Thyroid gland (tissue), 4 donors: Measurements from ENCODE around the gene FLRT2. TPM values are rescaled to one million over a fixed set of nuclear protein-coding genes. Genes with fewer than 3 reads are reported as not detected.

Experiments
- DNase-seq, 2 donors: peaks; one replicate each; pipeline ENCODE4 v3.0.0-alpha.2; 2019
- H3K27ac ChIP-seq, 3 donors: fragments of 200-600 bp; sonication (generic); 1 replicate in 2 of 3; 2 replicates in 1 of 3; pipeline ENCODE4 v1.5.1; 2016 to 2019; ENCODE audit warnings: mild to moderate bottlenecking in 1 of 3, moderate library complexity in 1 of 3
- H3K27me3 ChIP-seq: fragments of 200-600 bp; sonication (generic); one replicate; pipeline ENCODE4 v1.5.1; 2019
- H3K36me3 ChIP-seq, 2 donors: fragments of 200-600 bp; sonication (generic); one replicate each; pipeline ENCODE4 v1.5.1; 2016 to 2019
- H3K4me1 ChIP-seq, 2 donors: fragments of 200-600 bp; sonication (generic); one replicate each; pipeline ENCODE4 v1.5.1; 2017 to 2019
- H3K4me3 ChIP-seq, 3 donors: fragments of 200-600 bp; sonication (generic); replicated peaks in 1 of 3; 1 replicate in 2 of 3; 2 replicates in 1 of 3; pipeline ENCODE4 v1.5.1; 2016; ENCODE audit warnings: mild to moderate bottlenecking in 1 of 3
- H3K9me3 ChIP-seq: fragments of 200-600 bp; sonication (generic); one replicate; pipeline ENCODE4 v1.5.1; 2017
- POLR2A ChIP-seq, 2 donors: fragments of 450-650 bp; IDR thresholded peaks; one replicate each; pipeline ENCODE4 v1.6.1; 2017; ENCODE audit warnings: antibody characterized with exemption in 2 of 2, mild to moderate bottlenecking in 2 of 2, moderate library complexity in 1 of 2
- WGBS, 2 donors: methylation state at CpG; one replicate each; pipeline ENCODE4 v1.1.5; 2017; 5-methylcytosine and 5-hydroxymethylcytosine counted together
- intact Hi-C: fragments of 100-400 bp; cut with DNase I; formaldehyde crosslinking; loops from one replicate; pipeline ENCODE4 v1.15.1; 2023
- total RNA-seq, 4 donors: library from RNA; depleted of rRNA; stranded (reverse); fragments of >200 nt; gene quantifications; one replicate each; pipeline ENCODE4 v1.2.3, GENCODE V29; 2016
- TF ChIP-seq, protein P1 (sequence below), 6 experiments: fragments of 200-600 bp in 3 of 6; fragments of 450-650 bp in 3 of 6; sonication (generic) in 3 of 6; IDR thresholded peaks; one replicate each; pipeline ENCODE4 v1.5.1; 2016 to 2019; ENCODE audit warnings: antibody characterized with exemption in 6 of 6, mild to moderate bottlenecking in 2 of 6, inconsistent platforms in 1 of 6, moderate library complexity in 1 of 6

FLRT2 gene
- total RNA-seq, 4 donors from 2014 or later, result 9.3 to 38.9 (median 23.5) TPM

DNA sequence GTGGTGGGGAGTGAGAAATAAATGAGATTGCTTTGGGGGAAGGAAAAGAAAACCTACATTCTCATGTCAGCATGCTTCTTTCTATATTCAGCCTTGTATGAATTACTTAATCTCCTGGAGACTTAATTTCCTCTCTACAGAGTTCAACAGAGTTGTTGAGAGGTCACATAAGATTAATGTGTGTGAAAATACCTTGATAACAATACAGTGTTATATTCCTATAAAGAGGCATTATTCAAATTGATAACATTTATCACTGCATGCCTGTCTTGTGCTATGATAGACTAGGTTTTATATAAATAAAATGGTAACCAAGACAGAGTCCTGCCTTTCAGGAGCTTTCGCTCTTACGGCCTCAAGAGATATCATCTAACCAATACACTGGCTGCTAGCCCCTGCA lies 9.6 kb downstream of the FLRT2 start:
- H3K4me3 ChIP-seq, result no peak overlapping the region
- no peak for DNase-seq
- TF ChIP-seq POLR2A (IDR thresholded peaks at IDR 0.05), result no peak
- TF ChIP-seq, protein P1, sequence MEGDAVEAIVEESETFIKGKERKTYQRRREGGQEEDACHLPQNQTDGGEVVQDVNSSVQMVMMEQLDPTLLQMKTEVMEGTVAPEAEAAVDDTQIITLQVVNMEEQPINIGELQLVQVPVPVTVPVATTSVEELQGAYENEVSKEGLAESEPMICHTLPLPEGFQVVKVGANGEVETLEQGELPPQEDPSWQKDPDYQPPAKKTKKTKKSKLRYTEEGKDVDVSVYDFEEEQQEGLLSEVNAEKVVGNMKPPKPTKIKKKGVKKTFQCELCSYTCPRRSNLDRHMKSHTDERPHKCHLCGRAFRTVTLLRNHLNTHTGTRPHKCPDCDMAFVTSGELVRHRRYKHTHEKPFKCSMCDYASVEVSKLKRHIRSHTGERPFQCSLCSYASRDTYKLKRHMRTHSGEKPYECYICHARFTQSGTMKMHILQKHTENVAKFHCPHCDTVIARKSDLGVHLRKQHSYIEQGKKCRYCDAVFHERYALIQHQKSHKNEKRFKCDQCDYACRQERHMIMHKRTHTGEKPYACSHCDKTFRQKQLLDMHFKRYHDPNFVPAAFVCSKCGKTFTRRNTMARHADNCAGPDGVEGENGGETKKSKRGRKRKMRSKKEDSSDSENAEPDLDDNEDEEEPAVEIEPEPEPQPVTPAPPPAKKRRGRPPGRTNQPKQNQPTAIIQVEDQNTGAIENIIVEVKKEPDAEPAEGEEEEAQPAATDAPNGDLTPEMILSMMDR (IDR thresholded peaks at IDR 0.05), result no peak
- no peaks in the 10 kb centered on the region for H3K4me1 ChIP-seq
- H3K9me3 ChIP-seq, result no peaks in the 10 kb centered on the region
- no peaks in the 10 kb centered on the region for H3K27me3 ChIP-seq
- no peaks in the 10 kb centered on the region for H3K36me3 ChIP-seq
- intact Hi-C loops, result no loop called here
- 89 to 91% methylated on average over 2 of the region's 2 CpGs for WGBS, 2 donors
- no peak overlapping the region for H3K27ac ChIP-seq

DNA sequence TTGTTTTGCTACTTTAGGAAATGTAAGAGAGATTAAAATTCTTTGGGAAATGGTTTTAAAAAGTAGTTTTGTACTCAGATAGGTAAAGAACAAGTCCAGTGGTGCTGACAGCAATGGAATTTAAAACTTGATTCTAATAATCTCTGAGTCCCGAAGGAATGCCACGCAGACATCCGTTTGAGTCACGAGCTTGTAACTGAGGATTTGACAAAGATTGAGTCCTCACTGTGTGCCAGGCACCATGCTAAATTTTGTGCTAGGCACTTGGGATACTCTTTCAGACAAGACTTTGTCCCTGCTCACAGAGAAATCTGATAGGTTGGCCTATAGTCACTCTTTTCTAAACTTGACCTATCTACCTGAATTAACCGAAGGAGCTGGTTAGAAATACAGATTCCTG lies 12.7 kb downstream of the FLRT2 start:
- TF ChIP-seq, protein P1 (IDR thresholded peaks at IDR 0.05), result no peak
- no peak for TF ChIP-seq POLR2A (IDR thresholded peaks at IDR 0.05)
- Histone ChIP-seq H3K27ac (no peak overlapping the region), H3K27me3 (no peaks in the 10 kb centered on the region), H3K36me3 (no peaks in the 10 kb centered on the region), H3K9me3 (no peaks in the 10 kb centered on the region), H3K4me1 (no peaks in the 10 kb centered on the region), H3K4me3 (no peak overlapping the region)
- 77 to 81% methylated on average over 5 of the region's 5 CpGs for WGBS, 2 donors
- no peak for DNase-seq
- intact Hi-C loops, result no loop called here

- WGBS, 2 donors, result 85 to 92% methylated on average over 3 of the region's 3 CpGs
- no peak for DNase-seq
- TF ChIP-seq, protein P1 (IDR thresholded peaks at IDR 0.05), result no peak
- TF ChIP-seq POLR2A (IDR thresholded peaks at IDR 0.05), result no peak
- Histone ChIP-seq H3K27ac (no peak overlapping the region), H3K36me3 (no peaks in the 10 kb centered on the region), H3K4me1 (no peaks in the 10 kb centered on the region), H3K4me3 (no peak overlapping the region), H3K27me3 (no peaks in the 10 kb centered on the region), H3K9me3 (no peaks in the 10 kb centered on the region)
- intact Hi-C loops, result no loop called here
Measured at GRCh38 chr14:85545738-85546137, 15.8 kb downstream of the FLRT2 start.

DNA sequence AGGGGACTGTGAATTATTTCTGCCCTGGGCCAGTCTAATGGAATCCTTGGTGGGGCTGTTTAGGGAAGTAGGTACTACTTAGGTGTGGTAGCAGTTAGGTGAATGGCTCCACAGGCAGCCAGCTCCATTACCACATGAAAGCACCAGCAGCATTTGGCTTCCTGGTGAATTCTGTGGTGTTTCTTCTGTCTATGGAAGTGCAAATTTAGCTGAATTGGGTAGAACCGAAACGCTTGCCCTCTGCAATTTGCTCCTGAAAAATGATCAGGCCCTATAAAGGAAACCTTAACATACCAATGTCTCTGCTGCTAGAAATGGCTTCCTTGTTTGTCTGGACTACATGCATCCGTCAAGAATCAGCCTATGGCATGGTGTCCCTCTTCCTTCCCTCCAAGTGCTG lies 16.4 kb downstream of the FLRT2 start:
- no peak for TF ChIP-seq POLR2A (IDR thresholded peaks at IDR 0.05)
- TF ChIP-seq, protein P1 (IDR thresholded peaks at IDR 0.05), result no peak
- H3K9me3 ChIP-seq, result no peaks in the 10 kb centered on the region
- H3K4me3 ChIP-seq, result no peak overlapping the region
- no peak for DNase-seq
- WGBS, 2 donors, result 63 to 81% methylated on average over 3 of the region's 3 CpGs
- no peaks in the 10 kb centered on the region for H3K36me3 ChIP-seq
- intact Hi-C loops, result no loop called here
- no peaks in the 10 kb centered on the region for H3K4me1 ChIP-seq
- no peak overlapping the region for H3K27ac ChIP-seq
- H3K27me3 ChIP-seq, result no peaks in the 10 kb centered on the region

- intact Hi-C loops, result no loop called here
- TF ChIP-seq, protein P1 (IDR thresholded peaks at IDR 0.05), result no peak
- TF ChIP-seq POLR2A (IDR thresholded peaks at IDR 0.05), result no peak
- H3K27me3 ChIP-seq, result no peaks in the 10 kb centered on the region
- H3K4me1 ChIP-seq, result no peaks in the 10 kb centered on the region
- H3K36me3 ChIP-seq, result no peaks in the 10 kb centered on the region
- 67 to 74% methylated on average over 2 of the region's 2 CpGs for WGBS, 2 donors
- no peak overlapping the region for H3K27ac ChIP-seq
- no peaks in the 10 kb centered on the region for H3K9me3 ChIP-seq
- no peak for DNase-seq
- no peak overlapping the region for H3K4me3 ChIP-seq
Measured at GRCh38 chr14:85549697-85550096, 19.8 kb downstream of the FLRT2 start.
